GM19023 (cell line): ENCODE measurements around the gene LRRC2.
"Not testable (repeated sequence)": the region's sequence is repeated elsewhere in the genome, so short reads cannot be mapped to it uniquely, and the experiment has no call there.

Source experiments
- ATAC-seq: cut with Tn5 transposase; IDR thresholded peaks from one replicate; pipeline ENCODE4 v1.9.1; 2021; ENCODE audit warnings: mild to moderate bottlenecking, moderate library complexity; ENCODE audit not compliant: unreplicated experiment

The LRRC2 gene

DNA sequence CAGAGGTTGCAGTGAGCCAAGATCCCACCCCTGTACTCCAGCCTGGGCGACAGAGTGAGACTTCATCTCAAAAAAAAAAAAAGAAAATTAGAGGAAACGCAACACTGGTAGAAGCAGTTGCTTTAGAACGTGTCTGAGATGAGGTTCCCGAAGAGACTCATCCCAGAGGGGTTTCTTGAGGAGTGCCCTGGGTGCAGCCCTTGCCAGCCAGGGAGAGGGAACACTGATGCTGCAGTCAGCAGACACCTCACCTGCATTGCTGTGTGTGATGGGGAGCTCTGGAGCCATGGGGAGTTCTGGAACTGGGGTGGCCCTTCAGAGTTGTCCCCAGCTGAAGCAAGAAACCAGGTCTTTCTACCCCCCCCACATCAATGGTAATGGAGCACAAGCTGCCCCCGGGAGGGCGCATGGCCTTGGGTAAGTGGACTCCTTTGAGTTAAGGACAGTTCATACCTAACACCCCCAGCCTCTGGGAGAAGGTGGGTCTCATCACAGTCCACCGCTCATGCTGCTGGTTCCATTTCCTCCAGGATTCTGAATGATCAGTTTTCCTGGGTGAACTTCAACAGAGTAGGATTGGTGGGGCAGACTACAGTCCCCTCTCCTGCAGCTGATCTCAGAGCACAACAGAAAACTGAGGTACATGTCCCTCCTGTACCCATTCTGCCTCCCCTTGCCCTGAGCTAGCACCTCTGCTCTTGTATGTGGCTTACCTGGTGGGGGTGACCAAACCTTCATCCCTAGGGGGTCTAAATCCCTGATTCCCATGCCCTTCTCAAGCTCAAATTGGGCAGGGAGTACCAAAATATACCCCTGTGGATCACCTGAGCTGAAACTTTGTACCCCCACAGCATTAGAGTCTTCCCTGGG is 18.7 kb upstream of the LRRC2 start:
- ATAC-seq: no peak

DNA sequence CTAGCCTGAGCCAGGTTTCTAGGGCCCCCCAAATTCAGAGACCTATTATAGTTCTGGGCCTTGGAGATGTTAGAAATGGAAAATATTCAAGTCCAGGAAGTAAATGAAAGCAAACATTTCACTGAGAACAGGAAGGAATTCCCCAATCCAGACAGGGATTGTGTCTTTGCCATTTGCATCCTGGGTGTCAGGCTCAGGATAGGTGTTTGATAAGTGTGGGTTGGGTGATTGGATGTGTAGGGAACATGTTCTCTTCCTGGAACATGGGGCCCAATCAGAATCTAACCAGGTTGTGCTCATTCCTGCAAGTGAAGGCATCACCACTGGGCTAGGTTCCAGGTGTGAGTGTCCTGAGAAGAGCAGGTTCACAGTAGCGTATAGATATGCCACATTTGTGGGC is 14.6 kb upstream of the LRRC2 start:
- ATAC-seq: no peak

DNA sequence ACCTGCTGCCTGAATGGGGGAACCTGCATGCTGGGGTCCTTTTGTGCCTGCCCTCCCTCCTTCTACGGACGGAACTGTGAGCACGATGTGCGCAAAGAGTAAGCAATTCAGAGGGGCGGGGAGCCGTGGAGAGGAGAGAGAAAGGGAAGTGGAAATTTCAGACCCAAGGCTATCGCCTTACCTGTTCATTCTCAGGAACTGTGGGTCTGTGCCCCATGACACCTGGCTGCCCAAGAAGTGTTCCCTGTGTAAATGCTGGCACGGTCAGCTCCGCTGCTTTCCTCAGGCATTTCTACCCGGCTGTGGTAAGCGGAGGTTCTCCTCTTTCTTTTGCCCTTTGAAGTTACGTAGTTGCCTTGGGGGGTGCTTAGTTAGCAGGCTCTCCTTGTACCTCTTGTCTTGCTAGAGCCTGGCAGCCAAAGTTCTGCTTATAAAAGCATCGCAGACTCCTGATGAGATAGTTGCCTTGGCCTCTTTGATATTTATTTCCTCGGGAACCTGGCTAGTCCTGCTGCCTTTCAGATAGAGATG is 13.7 kb upstream of the LRRC2 start:
- ATAC-seq: no peak

DNA sequence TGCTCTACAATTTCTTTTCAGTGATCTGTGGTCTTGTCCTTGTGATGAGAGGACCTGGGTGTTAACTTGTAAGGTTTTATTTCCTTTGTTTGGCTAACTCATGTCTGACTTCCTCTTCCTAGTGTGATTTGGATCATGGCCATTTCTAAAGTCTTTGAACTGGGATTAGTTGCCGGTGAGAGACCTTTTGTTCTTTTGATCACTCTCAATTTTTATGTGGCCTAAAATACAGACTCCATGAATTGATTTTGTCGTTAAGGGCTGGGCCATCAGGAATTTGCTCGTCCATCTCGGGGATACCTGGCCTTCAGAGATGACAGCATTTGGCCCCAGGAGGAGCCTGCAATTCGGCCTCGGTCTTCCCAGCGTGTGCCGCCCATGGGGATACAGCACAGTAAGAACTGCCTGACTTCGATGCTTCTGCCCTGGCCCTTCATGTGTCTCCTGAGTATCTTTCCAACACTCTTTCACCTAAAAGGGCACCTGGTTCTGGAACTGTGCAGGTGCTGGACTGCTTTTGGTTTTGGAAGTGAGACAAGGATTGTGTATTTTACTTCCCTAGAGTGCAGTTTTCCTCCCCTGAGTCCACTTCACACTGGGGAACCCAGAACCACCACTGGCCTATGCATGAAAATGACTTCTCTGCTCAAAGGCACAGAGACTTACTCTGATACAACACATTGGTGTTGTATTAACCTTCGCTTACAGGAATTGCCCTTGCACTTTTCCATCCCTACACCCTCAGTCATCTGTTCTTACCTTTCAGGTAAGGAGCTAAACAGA is 13.1 kb upstream of the LRRC2 start:
- no peak for ATAC-seq

DNA sequence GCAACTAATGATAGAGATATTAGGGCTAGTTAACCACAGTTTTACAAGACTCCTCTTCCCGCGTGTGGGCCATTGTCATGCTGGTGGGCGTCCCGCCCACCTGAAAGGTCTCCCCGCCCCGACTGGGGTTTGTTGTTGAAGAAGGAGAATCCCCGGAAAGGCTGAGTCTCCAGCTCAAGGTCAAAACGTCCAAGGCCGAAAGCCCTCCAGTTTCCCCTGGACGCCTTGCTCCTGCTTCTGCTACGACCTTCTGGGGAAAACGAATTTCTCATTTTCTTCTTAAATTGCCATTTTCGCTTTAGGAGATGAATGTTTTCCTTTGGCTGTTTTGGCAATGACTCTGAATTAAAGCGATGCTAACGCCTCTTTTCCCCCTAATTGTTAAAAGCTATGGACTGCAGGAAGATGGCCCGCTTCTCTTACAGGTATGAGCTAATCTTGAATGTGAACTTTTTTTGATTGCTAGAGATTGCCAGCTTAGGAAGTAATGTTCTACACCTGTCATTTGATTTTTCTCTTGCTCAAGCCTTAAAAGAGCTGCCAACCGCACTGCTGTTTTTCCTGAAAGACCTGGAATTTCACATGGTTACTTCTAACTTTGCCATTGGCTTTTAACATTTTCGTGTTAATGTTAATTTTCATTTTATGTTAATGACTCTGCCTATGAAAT is 11.6 kb upstream of the LRRC2 start:
- ATAC-seq: not testable (repeated sequence)

DNA sequence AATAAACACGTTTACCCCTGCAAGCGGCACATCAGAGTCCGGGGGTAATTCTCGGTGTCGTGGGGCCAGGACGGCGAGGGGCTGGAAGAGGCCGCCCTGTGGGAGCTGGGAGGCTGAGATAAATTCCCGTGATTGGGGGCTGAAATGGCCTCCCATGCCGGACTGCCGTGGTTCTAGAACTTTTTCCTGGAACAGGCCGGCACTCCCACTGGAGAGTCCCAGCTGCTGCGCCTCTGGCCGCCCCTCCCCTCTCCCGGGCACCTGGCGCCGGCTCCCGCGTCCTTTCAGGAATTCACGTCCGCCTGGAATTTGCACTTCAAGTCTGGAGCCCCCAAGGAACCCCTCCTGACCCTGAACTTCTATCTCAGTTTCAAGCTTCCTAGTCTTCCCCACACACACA is 10.8 kb upstream of the LRRC2 start:
- no peak for ATAC-seq

DNA sequence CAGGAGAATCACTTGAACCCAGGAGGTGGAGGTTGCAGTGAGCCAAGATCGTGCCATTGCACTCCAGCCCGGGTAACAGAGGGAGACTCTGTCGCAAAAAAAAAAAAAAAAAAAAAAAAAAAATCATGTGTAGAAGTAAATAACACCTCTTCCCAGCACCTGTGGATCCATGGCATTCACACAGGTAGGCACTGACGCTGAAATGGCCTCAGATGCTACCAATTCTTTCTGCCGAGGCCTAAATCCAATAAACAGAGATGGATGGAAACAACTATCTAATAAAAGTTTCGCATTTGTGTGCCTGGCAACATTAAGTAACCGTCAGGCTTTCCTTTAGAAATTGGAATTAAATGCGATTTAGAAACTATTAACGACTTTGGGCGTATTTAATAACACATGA is 10.3 kb upstream of the LRRC2 start:
- no peak for ATAC-seq

DNA sequence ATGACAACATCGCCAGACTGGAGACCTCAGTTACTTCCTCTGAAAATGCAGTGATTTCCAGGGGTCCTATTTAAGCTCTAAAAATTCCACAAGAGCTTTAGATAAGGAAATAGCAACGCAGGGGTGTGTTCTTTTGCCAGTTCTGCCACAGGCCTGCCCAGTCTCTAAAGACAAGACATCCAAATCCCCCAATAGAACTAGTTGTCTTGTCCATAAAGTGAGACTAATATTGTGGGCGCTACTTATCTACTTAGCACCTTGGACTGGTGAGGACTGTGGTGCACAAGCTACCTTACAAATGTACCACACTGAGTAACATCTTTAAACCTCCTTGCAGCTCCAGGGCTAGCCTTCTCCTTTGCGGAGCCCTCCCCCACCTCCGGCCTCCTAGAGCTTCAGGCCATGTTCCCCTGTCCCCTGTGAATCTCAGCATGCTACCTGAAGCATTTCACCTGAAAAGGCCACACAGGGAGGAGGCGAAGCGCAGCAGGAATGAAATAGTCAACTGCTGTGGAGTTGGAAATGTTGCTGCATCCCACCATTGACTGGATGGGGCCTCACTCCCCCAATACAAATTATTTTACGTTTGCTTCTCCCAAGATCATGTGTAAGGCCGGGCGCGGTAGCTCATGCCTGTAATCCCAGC is 9.6 kb upstream of the LRRC2 start:
- ATAC-seq: no peak

DNA sequence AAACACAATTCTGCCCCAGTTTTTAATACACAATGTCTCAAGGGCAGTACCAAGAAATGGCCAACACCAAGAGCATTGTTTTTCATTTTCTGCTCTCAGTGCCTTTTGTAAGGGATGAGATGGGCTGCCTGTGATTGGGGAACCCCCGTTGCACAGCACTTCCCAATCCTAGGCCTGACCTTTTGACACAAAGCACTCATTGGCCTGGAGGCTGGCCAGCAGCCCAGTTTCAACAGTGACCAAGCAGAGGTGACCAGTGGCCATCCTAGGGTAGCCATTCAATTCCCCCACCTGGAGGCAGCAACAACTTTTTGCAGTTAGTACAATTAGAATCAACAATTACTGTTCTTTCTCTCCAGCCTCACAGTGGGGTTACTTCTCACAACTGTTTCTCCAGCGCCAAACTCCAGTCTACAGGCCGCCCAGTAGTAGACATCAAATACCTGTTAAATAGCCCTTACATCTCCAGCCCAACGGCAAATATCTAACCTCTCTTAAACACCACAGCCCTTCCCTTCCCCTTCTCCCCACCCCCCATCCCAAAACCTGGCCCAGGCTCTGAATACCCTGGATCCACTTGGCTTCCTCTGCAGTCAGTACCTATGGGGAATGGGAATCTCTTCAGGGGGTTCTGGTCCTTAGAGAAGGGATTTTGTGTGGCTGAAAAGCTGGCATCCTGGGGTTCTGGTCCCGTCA is 8.9 kb upstream of the LRRC2 start:
- no peak for ATAC-seq

DNA sequence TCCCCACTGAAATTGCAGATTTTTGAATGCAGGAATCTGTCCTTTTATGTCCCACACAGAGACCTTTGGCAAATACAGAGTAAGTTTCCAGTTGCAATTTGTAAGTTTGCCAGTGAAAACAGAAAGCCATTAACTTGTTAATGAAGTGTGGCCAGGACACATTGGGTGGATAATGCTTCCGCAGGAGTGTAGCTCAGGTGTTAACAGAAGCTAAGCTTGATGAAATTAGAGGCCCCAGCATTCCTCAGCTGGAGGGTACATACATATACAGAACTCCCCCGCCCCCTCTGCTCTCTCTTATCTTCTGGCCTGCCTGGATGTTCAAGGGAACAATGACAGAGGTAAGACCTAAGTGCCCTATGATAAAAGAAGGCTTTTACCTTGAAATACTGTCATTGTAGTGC is 8.1 kb upstream of the LRRC2 start:
- no peak for ATAC-seq

DNA sequence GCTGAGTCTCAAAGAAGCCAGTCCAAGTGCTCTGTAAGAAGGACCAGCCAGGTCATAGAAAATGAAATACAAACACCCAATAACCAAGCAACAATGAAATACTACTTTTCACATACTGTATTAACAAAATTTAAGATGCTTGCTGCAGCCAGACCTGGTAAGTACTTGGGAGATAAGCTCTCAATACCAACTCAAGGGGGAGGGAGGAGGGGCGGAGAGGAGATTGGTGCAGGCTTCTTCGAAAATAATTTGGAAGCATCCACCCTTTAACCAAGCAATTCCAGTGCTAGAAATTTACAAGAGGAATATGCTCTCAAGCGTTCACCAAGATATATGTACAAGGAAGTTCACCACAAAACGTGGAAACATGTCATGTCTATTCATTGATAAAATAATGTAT is 7.6 kb upstream of the LRRC2 start:
- ATAC-seq: no peak

DNA sequence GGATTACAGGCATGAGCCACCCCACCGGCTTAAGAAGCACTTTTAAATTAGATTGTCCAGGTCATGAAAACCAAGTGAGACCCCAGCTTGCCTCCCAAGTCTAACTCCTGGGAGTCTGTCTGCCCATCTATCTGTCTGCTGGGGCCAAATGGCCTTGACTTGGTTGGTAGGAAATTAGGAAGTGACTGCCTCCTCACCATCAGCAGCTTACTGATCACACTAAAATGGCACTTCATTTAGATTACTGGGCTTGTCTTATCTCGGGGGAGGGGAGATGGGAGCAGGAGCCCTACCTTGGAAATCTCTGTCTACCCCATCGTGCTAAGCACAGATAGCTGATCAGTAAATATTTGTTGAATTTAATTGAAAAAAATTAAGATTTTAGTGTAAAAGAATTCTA is 5.6 kb upstream of the LRRC2 start:
- ATAC-seq: no peak

DNA sequence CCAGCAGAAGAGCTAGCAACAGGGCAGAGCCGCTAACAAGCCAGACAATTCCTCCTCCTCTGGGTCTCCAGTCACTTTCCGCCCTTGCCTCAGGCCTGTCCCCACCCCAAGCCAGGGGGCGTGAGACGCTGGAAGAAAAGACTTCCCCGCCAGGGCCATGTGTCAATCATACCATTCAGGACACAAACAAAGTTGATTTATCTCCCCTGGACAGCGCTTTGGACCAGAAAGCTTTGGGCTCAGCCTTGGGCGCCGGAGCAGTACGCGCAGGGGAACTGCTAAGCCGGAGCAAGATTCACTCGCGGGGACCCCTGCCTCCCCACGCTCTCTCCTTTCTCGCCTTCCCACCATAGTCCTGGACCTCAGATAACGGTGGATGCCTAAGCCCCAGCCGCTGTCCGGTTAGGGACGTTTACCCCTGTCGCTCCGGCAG is 479 bp downstream of the LRRC2 start:
- no peak for ATAC-seq

DNA sequence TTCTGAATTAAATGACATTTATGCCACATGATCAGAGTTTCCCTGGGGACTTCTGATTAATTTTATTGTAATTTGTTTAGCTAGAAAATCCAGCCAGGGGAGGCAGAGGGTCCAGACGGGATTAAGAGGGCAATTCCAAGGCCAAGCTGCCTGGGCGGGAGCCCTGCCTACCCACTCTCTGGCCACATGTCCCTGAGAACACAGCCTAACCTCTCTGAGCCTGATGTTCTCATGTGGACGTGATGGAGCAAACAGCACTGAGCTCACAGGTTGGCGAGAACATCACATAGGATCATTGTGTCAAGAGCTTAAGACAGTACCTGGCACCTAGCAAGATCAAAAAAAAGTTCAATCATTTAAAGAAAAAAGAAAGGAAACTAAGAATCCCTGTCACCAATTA is 1.0 kb downstream of the LRRC2 start:
- ATAC-seq: no peak

DNA sequence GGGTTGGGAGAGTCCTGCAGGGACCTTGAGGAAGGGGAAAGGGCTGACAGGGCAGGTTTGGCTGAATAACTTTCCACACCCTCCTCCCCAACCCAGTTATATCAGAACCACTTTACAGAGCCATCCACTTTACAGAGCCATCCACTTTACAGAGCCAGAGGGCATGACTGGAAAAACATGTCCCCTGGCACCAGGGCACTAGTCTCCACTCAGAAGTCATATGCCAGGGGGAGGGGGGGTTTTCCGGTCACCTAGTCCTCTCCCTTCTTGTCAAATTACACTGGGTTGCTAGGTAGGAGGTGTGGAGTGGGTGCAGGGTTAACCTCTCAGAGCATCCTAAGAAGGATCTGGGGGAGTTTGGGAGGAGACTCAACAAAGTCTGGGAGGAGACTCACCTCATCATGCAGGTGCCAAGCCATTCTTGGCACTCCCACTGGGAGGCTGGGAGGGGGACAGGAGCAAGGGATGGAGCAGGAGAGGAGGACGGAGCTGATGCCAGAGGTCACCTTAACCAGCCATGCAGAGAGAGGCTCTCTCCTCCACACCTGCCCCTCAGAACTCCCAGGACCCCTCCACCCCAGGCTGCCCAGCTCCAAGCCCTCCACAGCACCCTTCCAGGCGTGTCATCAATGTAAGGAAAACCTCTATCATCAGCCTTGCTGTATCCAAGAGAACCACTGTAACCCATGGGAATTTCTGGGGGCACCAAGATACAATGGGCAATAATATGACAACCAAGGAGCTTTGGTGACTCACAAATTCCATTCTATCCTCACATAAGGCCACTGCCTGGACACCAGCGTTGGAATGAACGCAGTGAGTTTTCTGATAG is 1.7 kb downstream of the LRRC2 start:
- no peak for ATAC-seq

DNA sequence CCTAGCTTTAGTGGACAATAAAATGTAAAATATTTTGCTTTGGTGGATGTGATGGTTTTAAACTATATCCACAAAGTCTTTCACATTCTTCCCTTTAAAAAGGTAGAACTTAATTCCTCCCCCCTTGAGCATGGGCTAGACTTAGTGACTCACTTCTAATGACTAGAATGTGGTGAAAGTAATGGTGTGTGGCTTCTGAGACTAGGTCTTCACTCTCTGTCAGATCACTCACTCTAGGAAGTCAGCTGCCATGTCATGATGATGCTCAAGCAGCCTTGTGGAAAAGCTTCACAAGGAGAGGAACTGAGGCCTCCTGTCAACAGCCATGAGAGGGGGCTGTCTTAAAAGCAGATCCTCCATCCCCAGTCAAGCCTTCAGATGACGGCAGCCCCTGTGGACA is 4.2 kb downstream of the LRRC2 start:
- no peak for ATAC-seq

DNA sequence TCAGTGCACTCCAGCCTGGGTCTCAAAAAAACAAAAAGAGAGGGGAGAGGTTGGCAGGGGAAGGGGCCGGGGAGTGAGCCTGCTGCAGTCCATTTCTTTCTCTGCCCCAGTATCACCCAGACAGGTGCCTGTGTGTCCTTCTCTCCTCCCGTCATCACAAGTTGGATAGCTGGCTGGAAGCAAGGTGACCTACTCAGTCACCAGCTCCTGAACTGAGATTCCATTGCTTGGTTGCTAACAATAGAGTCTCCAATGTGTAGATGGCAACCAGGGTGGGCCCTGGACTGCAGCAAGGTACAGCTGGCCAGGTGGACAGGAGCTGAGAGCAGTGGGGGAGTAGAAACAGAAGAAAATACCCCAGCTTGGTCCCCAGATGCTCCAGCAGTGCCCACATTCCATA is 4.6 kb downstream of the LRRC2 start:
- no peak for ATAC-seq

DNA sequence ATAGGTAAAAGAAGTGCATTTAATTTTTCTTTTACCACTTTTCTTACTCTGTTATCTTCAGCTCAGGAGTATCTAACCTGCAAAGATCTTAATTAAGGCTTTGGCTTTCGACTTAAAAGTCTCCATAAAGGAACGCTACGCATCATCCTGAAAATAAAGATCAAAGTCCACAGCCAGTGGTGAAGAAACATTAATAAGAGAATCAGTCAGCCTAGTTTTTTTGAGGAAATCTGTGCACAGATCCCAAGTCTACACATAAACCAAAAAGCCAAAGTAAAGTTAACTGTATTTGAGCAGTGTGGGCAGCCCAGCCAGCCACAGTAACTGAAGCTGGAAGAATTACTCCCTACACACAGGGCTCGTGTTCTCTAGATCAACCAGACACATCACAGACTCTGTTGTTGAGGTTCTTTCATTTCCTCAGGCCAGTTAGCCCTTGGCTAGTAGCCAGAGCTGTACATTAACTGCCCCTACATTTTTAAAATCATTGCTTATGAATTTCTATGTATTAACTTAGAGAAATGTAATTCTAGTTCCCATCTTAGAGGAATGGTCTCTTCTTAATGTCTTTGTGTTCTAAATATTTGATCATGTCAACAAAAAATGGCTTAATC is 6.9 kb downstream of the LRRC2 start:
- ATAC-seq: no peak
